H1 (cell line): Measurements from ENCODE around the gene CILP. TPM values are rescaled to one million over a fixed set of nuclear protein-coding genes. Genes with fewer than 3 reads are reported as not detected.

Experiments used
- CTCF ChIA-PET: fragments of 300-600 bp; sonication (Branson Sonifier 250); formaldehyde crosslinking; loops from one replicate; lab custom pipeline; 2021; ENCODE audit not compliant: partially characterized antibody; lab: Charles Lee
- POLR2A ChIA-PET: fragments of 300-600 bp; sonication (Branson Sonifier 250); formaldehyde crosslinking; loops from one replicate; lab custom pipeline; 2021; ENCODE audit warnings: inconsistent platforms; ENCODE audit not compliant: partially characterized antibody; lab: Charles Lee
- DNase-seq, 2 experiments: peaks; one replicate each; pipeline versions ENCODE4 v3.0.0 to v3.0.0-alpha.2; 2010 to 2022; ENCODE audit warnings: low spot score in 2 of 2, low read depth in 1 of 2, mixed read lengths in 1 of 2
- FAIRE-seq: peaks from 2 replicates; lab custom pipeline; 2011; peaks lifted over from hg19 to GRCh38; lab: Jason Lieb, UNC
- H2AFZ ChIP-seq: 2 replicates; pipeline ENCODE4 v1.8.1; 2012; ENCODE audit warnings: low read length, inconsistent platforms
- H2AK5ac ChIP-seq: 2 replicates; pipeline ENCODE4 v1.6.1; 2013; ENCODE audit warnings: low read depth, low read length
- H2BK120ac ChIP-seq: replicated peaks from 2 replicates; pipeline ENCODE3; 2013; ENCODE audit warnings: low read depth, low read length, inconsistent platforms
- H2BK12ac ChIP-seq: 2 replicates; pipeline ENCODE4 v1.6.1; 2013; ENCODE audit warnings: low read depth, low read length
- H2BK15ac ChIP-seq: 2 replicates; pipeline ENCODE4 v1.6.1; 2013; ENCODE audit warnings: low read length
- H2BK20ac ChIP-seq: 2 replicates; pipeline ENCODE4 v1.6.1; 2013; ENCODE audit warnings: low read length
- H2BK5ac ChIP-seq: 2 replicates; pipeline ENCODE4 v1.6.1; 2013; ENCODE audit warnings: low read depth, low read length
- H3K14ac ChIP-seq: 2 replicates; pipeline ENCODE4 v1.6.1; 2013; ENCODE audit warnings: inconsistent platforms; ENCODE audit not compliant: insufficient read length
- H3K18ac ChIP-seq: 2 replicates; pipeline ENCODE4 v1.6.1; 2013; ENCODE audit warnings: low read length; ENCODE audit errors: extremely low read depth
- H3K23ac ChIP-seq: 2 replicates; pipeline ENCODE4 v1.6.1; 2013; ENCODE audit warnings: inconsistent platforms; ENCODE audit not compliant: insufficient read length
- H3K23me2 ChIP-seq: 2 replicates; pipeline ENCODE4 v1.6.1; 2013; ENCODE audit warnings: low read depth, low read length
- H3K27ac ChIP-seq: 2 replicates; pipeline ENCODE4 v1.6.1; 2011; ENCODE audit warnings: low read depth, low read length, inconsistent platforms
- H3K27me3 ChIP-seq, 4 experiments: replicated peaks in 1 of 4; 1 replicate in 1 of 4; 2 replicates in 3 of 4; pipeline versions ENCODE4 v1.6.1 to v1.8.1; 2011 to 2013; ENCODE audit warnings: low read length in 3 of 4, mild to moderate bottlenecking in 3 of 4, inconsistent platforms in 2 of 4, mixed read lengths in 2 of 4, moderate library complexity in 1 of 4; ENCODE audit not compliant: control insufficient read depth in 3 of 4, insufficient read depth in 3 of 4; ENCODE audit errors: extremely low read depth in 1 of 4
- H3K36me3 ChIP-seq, 4 experiments: 2 replicates each; pipeline versions ENCODE4 v1.6.1 to v1.8.1; 2011 to 2013; ENCODE audit warnings: mild to moderate bottlenecking in 4 of 4, low read length in 3 of 4, moderate library complexity in 2 of 4, control low read depth in 1 of 4, inconsistent platforms in 1 of 4; ENCODE audit not compliant: insufficient read depth in 4 of 4, control insufficient read depth in 2 of 4
- H3K4ac ChIP-seq: replicated peaks from 2 replicates; pipeline ENCODE3; 2013; ENCODE audit warnings: low read length, low read depth, mixed read lengths, inconsistent platforms; ENCODE audit not compliant: insufficient read length
- H3K4me1 ChIP-seq, 4 experiments: replicated peaks in 1 of 4; 1 replicate in 1 of 4; 2 replicates in 3 of 4; pipeline versions ENCODE4 v1.6.1 to v1.8.1; 2011 to 2013; ENCODE audit warnings: low read length in 3 of 4, inconsistent platforms in 2 of 4, mixed read lengths in 1 of 4; ENCODE audit not compliant: insufficient read depth in 4 of 4, control insufficient read depth in 3 of 4
- H3K4me2 ChIP-seq, 2 experiments: 2 replicates each; pipeline versions ENCODE4 v1.6.1 to v1.8.1; 2011 to 2013; ENCODE audit warnings: low read depth in 2 of 2, low read length in 2 of 2, control low read depth in 1 of 2, inconsistent platforms in 1 of 2, mild to moderate bottlenecking in 1 of 2; ENCODE audit not compliant: insufficient read depth in 1 of 2
- H3K4me3 ChIP-seq, 4 experiments: fragments of 200-600, 300-600 bp in 1 of 4; sonication (generic), shearing (Covaris generic), sonication (Bioruptor Twin) in 1 of 4; 2 replicates each; pipeline versions ENCODE4 v1.5.1 to v1.8.1; 2011 to 2016; ENCODE audit warnings: low read length in 4 of 4, low read depth in 3 of 4, control low read depth in 2 of 4, inconsistent platforms in 2 of 4, mild to moderate bottlenecking in 2 of 4, mixed read lengths in 1 of 4, moderate library complexity in 1 of 4; ENCODE audit not compliant: insufficient read depth in 2 of 4; ENCODE audit errors: extremely low read depth in 1 of 4
- H3K56ac ChIP-seq: replicated peaks from 2 replicates; pipeline ENCODE3; 2013; ENCODE audit warnings: low read depth, mild to moderate bottlenecking, mixed read lengths, low read length, inconsistent platforms; ENCODE audit not compliant: insufficient read length
- H3K79me1 ChIP-seq: 2 replicates; pipeline ENCODE4 v1.6.1; 2013; ENCODE audit warnings: low read depth, low read length, control low read depth
- H3K79me2 ChIP-seq, 2 experiments: 2 replicates each; pipeline versions ENCODE4 v1.6.1 to v1.8.1; 2012 to 2013; ENCODE audit warnings: low read length in 2 of 2, mild to moderate bottlenecking in 2 of 2, inconsistent platforms in 1 of 2; ENCODE audit not compliant: insufficient read depth in 2 of 2, control insufficient read depth in 1 of 2
- H3K9ac ChIP-seq, 4 experiments: replicated peaks in 1 of 4; 1 replicate in 1 of 4; 2 replicates in 3 of 4; pipeline versions ENCODE4 v1.6.1 to v1.8.1; 2011 to 2013; ENCODE audit warnings: low read depth in 3 of 4, low read length in 3 of 4, control low read depth in 2 of 4, mild to moderate bottlenecking in 2 of 4, moderate library complexity in 2 of 4, inconsistent platforms in 1 of 4; ENCODE audit errors: extremely low read depth in 1 of 4
- H3K9me3 ChIP-seq, 2 experiments: 2 replicates each; pipeline versions ENCODE4 v1.6.1 to v1.8.1; 2012 to 2013; ENCODE audit warnings: mild to moderate bottlenecking in 2 of 2, moderate library complexity in 2 of 2, control low read depth in 1 of 2, inconsistent platforms in 1 of 2, low read depth in 1 of 2, low read length in 1 of 2, mixed read lengths in 1 of 2; ENCODE audit not compliant: insufficient read depth in 2 of 2
- H4K20me1 ChIP-seq, 2 experiments: replicated peaks in 1 of 2; 2 replicates each; pipeline versions ENCODE3 to v1.8.1; 2011 to 2013; ENCODE audit warnings: inconsistent platforms in 2 of 2, low read length in 2 of 2, mild to moderate bottlenecking in 1 of 2; ENCODE audit not compliant: insufficient read depth in 2 of 2, control insufficient read depth in 1 of 2
- H4K5ac ChIP-seq: 2 replicates; pipeline ENCODE4 v1.6.1; 2013; ENCODE audit warnings: low read length, low read depth, mixed read lengths, inconsistent platforms; ENCODE audit not compliant: insufficient read length
- H4K8ac ChIP-seq: 2 replicates; pipeline ENCODE4 v1.8.0; 2013; ENCODE audit warnings: mild to moderate bottlenecking, moderate library complexity, low read length, inconsistent platforms; ENCODE audit not compliant: insufficient read depth; ENCODE audit errors: extremely low read depth
- H4K91ac ChIP-seq: replicated peaks from 2 replicates; pipeline ENCODE3; 2013; ENCODE audit warnings: low read length, mixed read lengths, inconsistent platforms; ENCODE audit not compliant: insufficient read length
- BACH1 ChIP-seq: IDR thresholded peaks from 2 replicates; pipeline ENCODE4 v1.6.1; 2012; ENCODE audit warnings: low read length, improper control_type of control experiment
- CBX8 ChIP-seq: fragments of 300-800, 300-1000 bp; sonication (generic); IDR thresholded peaks from 2 replicates; pipeline ENCODE4 v1.7.1; 2016; ENCODE audit warnings: low read depth, low read length, borderline replicate concordance
- CHD2 ChIP-seq: IDR thresholded peaks from 2 replicates; pipeline ENCODE4 v1.6.1; 2012; ENCODE audit warnings: low read length, improper control_type of control experiment
- WGBS, 2 experiments: shearing (Covaris generic) in 1 of 2; methylation state at CpG; one replicate each; pipeline versions ENCODE4 v1.1.6 to v1.1.7; 2013 to 2015; ENCODE audit warnings: low lambda C conversion rate in 2 of 2, mixed read lengths in 2 of 2, inconsistent platforms in 1 of 2, low coverage in 1 of 2, missing lambda C conversion rate in 1 of 2; ENCODE audit not compliant: insufficient replicate concordance in 2 of 2, insufficient coverage in 1 of 2, insufficient read length in 1 of 2; ENCODE audit errors: extremely low coverage in 1 of 2, missing lambda C conversion rate in 1 of 2; 5-methylcytosine and 5-hydroxymethylcytosine counted together
- polyA plus RNA-seq, 7 experiments: library from polyadenylated mRNA; depleted of rRNA in 3 of 7; stranded (reverse) in 5 of 7; unstranded in 2 of 7; fragments of >200 nt in 5 of 7; fragments of 200-250 nt in 2 of 7; gene quantifications; 1 replicate in 5 of 7; 2 replicates in 1 of 7; 4 replicates in 1 of 7; pipeline versions ENCODE4 v1.2.1 to v1.2.3, GENCODE V29; 2011 to 2013; ENCODE audit warnings: missing spikeins in 2 of 7, mixed read lengths in 2 of 7
- total RNA-seq: library from RNA; stranded (reverse); fragmentation: NEBNext Ultra II Directional; extraction: Animal tissue kit (Norgen Biotek cat#: 25700); gene quantifications from 2 replicates; pipeline ENCODE4 v1.2.1, GENCODE V29; 2021
- TF ChIP-seq, protein P1 (sequence below), 3 experiments: IDR thresholded peaks; 1 replicate in 2 of 3; 2 replicates in 1 of 3; pipeline versions ENCODE4 v1.5.1 to v1.6.1; 2011; ENCODE audit warnings: low read length in 3 of 3, mild to moderate bottlenecking in 3 of 3, inconsistent platforms in 2 of 3, low read depth in 1 of 3, moderate library complexity in 1 of 3; ENCODE audit not compliant: insufficient read depth in 1 of 3; ENCODE audit errors: control extremely low read depth in 1 of 3

CILP gene
- total and polyA plus RNA-seq, 2 of the 8 experiments (the other 6 are each of a cell fraction or from before 2014, with no cell fraction given), result 0.02 TPM; not detected in 1

DNA sequence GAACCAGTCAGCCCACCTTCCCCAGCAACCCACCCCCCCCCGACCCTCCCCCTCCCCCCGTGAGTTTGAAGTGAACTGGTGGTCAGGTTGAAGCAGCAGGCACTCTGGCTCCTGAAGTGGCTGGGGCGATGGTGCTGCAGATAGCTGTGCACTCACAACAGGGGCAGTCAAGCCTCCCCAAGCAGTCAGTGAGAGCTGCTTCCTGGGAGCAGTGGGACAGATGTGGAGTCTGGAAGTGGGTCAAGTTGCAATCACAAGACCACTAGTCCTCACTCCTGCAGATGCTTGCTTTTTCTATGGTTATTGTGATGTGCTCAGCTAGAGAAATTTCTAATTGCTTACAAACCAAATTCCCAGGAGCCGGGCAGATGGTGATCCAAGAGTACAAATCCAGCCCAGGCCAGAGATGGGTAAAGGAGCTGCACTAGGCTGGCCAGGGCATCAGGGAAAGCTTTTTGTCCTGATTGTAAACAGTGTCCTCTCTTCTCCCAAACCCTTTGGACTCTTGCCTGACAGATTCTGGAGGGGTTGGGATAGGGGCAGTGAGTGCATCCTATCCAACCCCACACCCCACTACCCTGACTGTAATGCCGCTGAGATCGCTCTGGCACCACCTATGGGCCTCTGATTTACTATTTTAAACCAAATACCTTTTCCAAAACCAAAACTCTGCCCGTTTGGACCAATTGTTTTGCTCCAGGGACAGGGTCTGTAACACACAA, 16.3 kb downstream of the CILP start:
- Histone ChIP-seq H3K9ac (no peak overlapping the region), H3K23me2 (no peaks in the 10 kb centered on the region), H3K4me1 (0 out of 7 replicates have a peak, but pooled peaks cover 0 to 2% (median 0%) of the 10 kb centered on the region in 4 experiments), H4K91ac (no peak overlapping the region), H3K79me2 (no peaks in the 10 kb centered on the region), H3K18ac (no peak overlapping the region), H3K9me3 (peaks cover 3 to 5% of the 10 kb centered on the region in 2 experiments; a peak in 1 of 4 replicates), H2BK5ac (no peak overlapping the region), H3K27ac (no peak overlapping the region), H3K4me2 (no peak overlapping the region), H2BK12ac (no peak overlapping the region), H3K56ac (no peak overlapping the region), H4K20me1 (no peaks in the 10 kb centered on the region), H3K23ac (no peak overlapping the region), H3K14ac (no peak overlapping the region), H3K4me3 (no peak overlapping the region), H3K27me3 (no peaks in the 10 kb centered on the region), H2BK15ac (no peak overlapping the region), H2AK5ac (no peak overlapping the region), H2AFZ (peak overlapping the region; percentile 49; the same call in 1 of the 2 replicates), H2BK120ac (no peak overlapping the region), H2BK20ac (no peak overlapping the region), H4K5ac (no peak overlapping the region), H4K8ac (no peak overlapping the region), H3K79me1 (no peaks in the 10 kb centered on the region), H3K4ac (no peak overlapping the region), H3K36me3 (no peaks in the 10 kb centered on the region)
- FAIRE-seq, result no peak
- POLR2A ChIA-PET, result interaction anchor here (1.2 to 2.3 kb wide), 6 partner anchors 10 to 110 kb away, joined by 3 to 15 read pairs (median 6); partner anchors contain the start of genes CLPX and RNU5B-1
- 74% methylated on average over 5 of the region's 7 CpGs; no CpG with 5 or more reads in 1 of the 2 experiments for WGBS, 2 experiments
- CTCF ChIA-PET, result interaction anchor here (0.6 to 11.8 kb wide), 17 partner anchors 15 to 917 kb away, joined by 3 to 123 read pairs (median 4); partner anchors contain the start of genes CILP and PARP16
- TF ChIP-seq CBX8, result no peak
- no peak for TF ChIP-seq BACH1
- no peak for TF ChIP-seq CHD2
- TF ChIP-seq, protein P1, sequence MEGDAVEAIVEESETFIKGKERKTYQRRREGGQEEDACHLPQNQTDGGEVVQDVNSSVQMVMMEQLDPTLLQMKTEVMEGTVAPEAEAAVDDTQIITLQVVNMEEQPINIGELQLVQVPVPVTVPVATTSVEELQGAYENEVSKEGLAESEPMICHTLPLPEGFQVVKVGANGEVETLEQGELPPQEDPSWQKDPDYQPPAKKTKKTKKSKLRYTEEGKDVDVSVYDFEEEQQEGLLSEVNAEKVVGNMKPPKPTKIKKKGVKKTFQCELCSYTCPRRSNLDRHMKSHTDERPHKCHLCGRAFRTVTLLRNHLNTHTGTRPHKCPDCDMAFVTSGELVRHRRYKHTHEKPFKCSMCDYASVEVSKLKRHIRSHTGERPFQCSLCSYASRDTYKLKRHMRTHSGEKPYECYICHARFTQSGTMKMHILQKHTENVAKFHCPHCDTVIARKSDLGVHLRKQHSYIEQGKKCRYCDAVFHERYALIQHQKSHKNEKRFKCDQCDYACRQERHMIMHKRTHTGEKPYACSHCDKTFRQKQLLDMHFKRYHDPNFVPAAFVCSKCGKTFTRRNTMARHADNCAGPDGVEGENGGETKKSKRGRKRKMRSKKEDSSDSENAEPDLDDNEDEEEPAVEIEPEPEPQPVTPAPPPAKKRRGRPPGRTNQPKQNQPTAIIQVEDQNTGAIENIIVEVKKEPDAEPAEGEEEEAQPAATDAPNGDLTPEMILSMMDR (IDR thresholded peaks at IDR 0.05; ENCODE audit: control extremely low read depth in 1 of 3, insufficient read depth in 1 of 3, low read depth in 1 of 3, low read length in 3 of 3), result peak in 2 of 3 experiments; percentile 8 to 14; a peak in 2 of 4 replicates
- no peak for DNase-seq
